Activated T-cell treated with anti-CD3 and anti-CD28 coated beads, Interleukin-2, amount 50 U/mL, for 48 hours (primary cell): ENCODE measurements around the gene FAM193B.

Source experiments
- DNase-seq, 2 experiments: peaks; one replicate each; pipeline ENCODE4 v3.0.0-alpha.2; 2020

Gene FAM193B

GRCh38 chr5:177483042-177483441 lies 71.3 kb downstream of the FAM193B start:
- DNase-seq, result no peak

- no peak for DNase-seq
These were observed 72.0 kb downstream of the FAM193B start for GRCh38 chr5:177482359-177482795.

- no peak for DNase-seq
These were observed 74.6 kb downstream of the FAM193B start for GRCh38 chr5:177479774-177480173.

- peak; percentile 66 to 67 for DNase-seq
These were observed 75.4 kb downstream of the FAM193B start for GRCh38 chr5:177478711-177479646.

DNA sequence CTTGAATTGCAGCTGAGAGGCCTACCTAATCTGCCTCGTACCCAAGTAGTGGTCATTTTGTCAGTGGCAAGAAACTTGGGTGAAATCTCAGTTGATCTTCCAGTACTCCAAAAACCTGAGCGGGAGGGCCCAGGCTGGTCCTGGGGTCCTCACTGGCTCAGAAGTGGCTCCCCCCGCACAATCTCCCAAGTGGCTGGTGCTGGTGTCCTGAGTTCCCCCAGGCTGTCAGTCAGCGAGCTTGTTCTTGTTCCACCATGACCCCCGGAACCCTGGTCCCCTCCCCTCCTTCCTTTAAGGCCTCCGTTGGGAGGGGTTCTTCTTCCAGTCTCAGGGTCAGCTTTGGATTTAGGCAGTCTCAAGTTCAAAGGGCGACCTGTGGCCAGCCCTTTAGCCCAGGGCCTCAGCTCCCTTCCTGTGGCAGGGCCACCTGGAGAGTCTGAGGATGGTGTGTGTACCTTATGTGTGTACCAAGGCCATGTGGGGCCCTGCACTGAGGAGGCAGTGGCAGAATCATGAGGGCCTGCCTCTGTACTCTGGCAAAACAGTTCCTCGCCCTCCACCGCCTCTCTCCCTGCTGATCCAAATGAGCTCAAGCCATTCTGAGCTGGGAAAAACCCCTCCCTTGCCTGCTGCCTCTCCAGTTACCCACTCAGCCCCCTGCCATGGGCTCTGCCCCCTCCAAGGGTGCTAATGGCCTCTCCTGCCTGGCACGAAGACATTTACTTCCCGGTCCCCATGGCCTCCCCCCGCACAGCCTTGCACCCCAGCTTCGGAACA lies 76.5 kb downstream of the FAM193B start:
- no peak for DNase-seq

DNA sequence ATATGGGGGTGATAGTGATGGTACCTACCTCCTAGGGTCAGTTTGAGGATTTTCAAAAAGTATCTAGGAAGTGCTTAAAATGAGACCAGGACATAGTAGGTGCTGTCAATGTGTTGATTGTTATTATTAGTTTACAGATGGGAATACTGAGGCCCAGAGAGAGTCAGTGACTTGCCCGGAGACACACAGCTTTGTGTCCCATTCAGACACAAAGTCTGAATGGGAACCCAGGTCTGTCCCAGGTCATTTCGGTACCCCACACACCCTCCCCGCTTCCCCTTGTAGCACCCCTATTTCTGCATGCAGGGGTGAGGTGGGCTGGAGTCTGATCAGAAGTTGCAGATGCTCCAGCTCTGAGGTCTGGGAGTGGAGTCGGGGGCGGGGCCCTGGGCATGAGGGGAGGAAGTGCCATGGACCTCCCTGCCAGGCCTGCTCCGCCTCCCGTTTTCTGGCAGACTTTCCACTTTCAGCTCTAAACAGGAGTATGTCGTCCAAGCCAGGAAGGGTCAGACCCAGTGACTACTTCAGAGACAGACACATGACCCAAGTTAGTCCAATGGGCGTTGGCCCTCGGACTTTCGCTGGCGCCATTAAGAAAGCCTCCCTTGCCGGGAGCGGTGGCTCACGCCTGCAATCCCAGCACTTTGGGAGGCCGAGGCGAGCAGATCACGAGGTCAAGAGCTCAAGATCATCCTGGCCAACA lies 77.7 kb downstream of the FAM193B start:
- DNase-seq, result no peak

DNA sequence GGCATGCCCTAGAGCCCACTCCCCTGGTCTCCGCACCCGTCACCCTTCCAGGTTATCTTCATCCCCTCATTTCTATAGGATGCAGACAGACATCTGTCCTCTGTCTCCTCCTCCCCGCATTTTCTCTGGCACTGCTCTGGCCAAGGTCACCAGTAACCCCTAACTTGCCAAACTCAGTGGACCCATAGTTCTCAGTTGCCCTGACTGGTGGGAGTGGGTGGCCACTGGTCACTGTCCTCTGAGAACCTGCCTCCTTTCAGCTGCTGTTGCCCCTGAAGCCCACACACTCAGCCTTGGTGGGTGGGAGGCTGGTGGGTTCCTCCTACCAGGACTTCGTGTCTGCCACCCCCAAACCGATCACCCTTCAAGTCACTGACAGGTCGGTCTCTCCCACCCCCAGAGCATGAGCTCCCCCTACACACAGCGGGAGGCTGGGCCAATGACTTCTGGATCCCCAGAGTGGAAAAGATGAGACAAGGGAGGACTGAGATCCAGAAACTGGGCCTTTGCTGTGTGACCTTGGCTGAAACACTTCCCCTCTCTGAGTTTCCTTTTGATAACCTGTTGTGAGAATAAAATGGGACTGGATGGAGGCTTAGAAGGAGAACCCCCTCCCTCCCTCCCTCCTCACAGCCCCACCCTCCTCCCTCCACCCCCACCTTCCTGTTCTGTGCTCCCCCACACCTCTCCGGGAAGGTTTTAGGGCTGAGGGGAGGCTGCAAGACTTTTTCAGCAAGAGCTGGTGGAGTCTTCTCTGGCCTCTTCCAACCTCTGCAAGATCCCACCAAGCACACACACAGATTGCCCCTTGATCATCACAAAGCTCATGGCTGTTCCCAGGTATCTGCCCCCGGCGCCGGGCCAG lies 78.6 kb downstream of the FAM193B start:
- peak in 1 of 2 experiments; percentile 39 for DNase-seq

DNA sequence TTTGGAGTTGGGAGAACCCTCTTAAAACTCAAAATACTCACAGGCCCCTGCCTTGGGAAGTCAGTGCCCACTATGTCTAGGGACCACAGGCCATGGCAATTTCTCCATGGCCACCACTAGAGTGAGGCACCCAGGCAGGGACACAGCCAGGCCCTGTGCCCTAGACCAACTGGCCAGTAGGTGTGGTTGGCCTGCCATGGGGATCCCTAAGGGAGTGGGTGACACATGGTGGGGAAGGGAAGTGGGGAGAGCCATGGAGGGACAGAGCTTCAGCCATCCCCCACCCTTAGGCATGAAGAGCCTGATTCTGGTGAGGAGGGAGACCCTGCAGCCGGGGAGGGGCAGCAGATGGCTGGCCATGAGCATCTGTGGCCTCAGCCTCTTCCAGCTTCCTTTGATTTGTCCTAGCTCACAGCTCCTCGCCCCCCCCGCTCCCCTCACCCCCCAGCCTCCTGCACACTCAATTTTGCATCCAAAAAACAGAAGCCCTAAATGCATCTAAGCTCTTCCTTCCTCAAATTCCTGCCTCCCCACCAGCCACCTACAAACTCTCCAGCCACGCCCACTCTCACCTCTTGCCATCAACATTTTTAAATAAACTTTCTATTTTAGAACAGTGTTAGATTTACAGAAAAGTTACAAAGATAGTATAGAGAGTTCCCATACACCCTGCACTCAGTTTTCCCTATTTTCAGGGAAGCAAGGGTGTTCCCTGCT lies 79.4 kb downstream of the FAM193B start:
- no peak for DNase-seq

- no peak for DNase-seq
These were observed 80.3 kb downstream of the FAM193B start for GRCh38 chr5:177474002-177474476.

DNA sequence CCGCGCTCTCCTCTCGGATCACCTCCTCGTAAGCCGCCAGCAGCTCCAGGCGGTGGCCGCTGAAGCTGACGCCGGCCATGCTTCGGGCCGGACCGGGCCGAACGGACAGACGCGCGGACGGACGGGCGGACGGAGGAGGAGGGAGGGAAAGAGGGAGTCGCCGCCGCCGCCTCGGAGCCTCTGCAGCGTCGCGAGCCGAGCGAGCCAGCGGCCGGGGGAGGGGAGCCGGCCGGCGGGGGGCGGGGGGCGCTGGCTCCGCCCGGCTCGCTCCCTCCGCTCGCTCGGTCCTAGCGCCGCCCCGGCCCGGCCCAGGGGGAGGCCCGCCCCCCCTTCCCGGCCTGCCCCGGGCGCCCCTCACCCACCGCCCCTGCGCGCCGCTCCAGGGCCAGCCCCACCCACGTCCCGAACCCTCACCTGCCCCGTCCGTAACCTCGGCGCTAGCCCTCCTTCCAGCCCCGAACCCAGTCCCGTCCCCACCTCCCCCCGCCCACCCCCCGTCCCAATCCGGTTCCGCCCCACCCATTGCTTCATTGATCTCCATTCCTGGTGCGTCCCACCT lies 80.8 kb downstream of the FAM193B start, which contains the start of gene DBN1:
Gene DBN1, minus strand, starts transcription at position 192 of the 559 bp plus-strand sequence. Its CDS starts 113 bp downstream, at position 79.
- peak in 1 of 2 experiments; percentile 55 for DNase-seq

DNA sequence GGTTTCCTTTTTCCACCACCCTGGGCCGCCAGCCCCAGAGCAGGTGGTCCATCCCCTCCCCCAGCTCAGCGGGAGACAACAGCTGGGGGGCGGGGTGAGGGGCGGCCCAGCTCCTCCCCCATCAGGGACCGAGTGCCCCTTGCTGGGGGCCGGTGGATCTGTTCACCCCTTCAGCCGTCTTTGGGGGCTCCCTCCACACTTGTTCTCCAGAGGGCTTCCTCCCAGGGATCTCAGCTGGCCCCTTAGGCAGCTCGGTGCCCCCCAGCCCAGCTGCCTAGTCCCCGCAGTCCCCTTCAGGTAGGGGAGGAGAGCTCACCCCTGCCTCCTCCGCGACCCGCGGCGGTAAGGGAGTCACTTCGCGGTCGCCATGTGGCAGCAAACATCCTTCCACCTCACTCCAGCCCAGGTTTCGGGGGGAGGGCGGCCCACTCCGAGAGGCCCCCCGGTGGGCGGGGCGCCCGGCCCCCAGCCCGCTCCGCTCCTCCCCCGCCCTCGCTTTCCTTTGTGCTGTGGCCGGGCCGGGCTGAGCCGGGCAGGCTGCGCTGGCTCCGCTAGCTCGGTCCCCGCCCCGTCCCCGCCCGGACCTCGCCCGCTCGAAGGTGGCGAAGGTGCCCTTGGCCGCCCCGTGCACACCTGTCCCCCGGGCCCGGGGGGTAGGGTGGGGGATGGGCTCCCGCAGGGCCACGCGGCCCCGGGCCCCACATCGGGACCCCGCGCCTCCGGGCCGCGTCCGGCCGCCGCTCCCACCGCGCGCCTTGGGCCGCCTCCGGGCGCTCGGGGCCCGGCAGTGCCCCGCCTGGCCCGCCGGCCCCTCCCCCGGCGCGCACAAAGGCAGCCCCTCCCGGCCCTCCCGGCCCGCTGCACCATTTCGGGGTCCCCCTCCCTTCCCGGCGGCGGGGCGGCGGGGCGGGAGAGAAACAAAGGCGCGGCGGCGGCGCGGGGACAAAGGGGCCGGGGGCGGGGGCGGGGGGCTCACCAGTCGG lies 81.6 kb downstream of the FAM193B start:
- peak; percentile 83 to 87 for DNase-seq

DNA sequence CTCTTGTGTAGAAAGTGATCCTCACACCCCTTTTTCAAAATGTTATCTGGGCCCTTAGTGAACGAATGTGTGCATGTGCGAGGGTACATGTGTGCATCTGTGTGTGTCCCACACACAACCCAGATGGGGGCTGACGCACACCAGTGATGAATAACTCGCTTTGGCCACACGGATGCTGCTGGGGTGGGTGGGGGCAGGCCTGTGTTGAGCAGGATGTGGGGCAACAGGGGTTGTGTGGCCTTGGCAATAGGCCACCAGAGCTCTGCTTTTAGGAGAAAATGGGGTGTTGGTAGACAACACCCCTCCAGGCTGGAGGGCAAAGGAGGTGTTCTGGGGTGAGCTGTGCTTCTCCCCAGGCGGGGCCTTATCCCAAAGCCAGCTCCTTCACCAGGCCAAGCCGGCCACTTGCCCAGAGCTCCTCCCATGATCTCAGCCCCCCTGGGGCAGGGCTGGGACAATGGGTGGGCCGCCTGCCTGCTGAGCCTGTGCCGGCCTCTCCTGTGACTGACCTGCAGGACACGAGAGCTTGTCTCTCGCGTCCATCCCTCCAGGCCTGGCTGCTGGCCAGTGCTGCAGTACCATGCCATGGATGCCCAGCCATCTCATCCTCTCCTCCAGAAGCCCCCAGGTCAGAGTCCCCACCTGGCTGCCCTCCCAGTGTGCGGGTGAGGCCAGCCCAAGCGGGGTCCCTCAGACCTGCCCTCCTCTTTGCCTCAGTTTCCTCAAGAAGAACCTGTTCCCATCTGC lies 82.6 kb downstream of the FAM193B start:
- DNase-seq, result peak in 1 of 2 experiments; percentile 71

GRCh38 chr5:177470759-177471536 lies 83.4 kb downstream of the FAM193B start:
- no peak for DNase-seq
